Adrenal gland (tissue), 12 donors: ENCODE data around the gene HEMK1. TPM values are rescaled to one million over a fixed set of nuclear protein-coding genes. Genes with fewer than 3 reads are reported as not detected.

Experiments
- DNase-seq, 7 donors: peaks; one replicate each; pipeline ENCODE4 v3.0.0-alpha.2; 2019 to 2020
- H3K27ac ChIP-seq, 5 donors: fragments of 200-600 bp; sonication (generic) in 4 of 5; 1 replicate in 3 of 5; 2 replicates in 2 of 5; pipeline versions ENCODE4 v1.5.1 to v1.8.0; 2016 to 2020; ENCODE audit warnings: mild to moderate bottlenecking in 1 of 5
- H3K27me3 ChIP-seq: fragments of 200-600 bp; 2 replicates; pipeline ENCODE4 v1.8.0; 2021
- H3K36me3 ChIP-seq, 2 donors: fragments of 200-600 bp; replicated peaks in 1 of 2; 1 replicate in 1 of 2; 2 replicates in 1 of 2; pipeline versions ENCODE4 v1.5.1 to v1.8.0; 2018 to 2022
- H3K4me1 ChIP-seq, 2 donors: fragments of 200-600 bp; replicated peaks in 1 of 2; 1 replicate in 1 of 2; 2 replicates in 1 of 2; pipeline versions ENCODE4 v1.5.1 to v1.8.0; 2018 to 2021
- H3K4me3 ChIP-seq, 4 donors: fragments of 200-600 bp; sonication (generic) in 3 of 4; one replicate each; pipeline ENCODE4 v1.5.1; 2016 to 2018
- H3K9me3 ChIP-seq, 3 donors: fragments of 200-600 bp; sonication (generic) in 1 of 3; replicated peaks in 1 of 3; 1 replicate in 2 of 3; 2 replicates in 1 of 3; pipeline versions ENCODE4 v1.5.1 to v1.8.0; 2016 to 2021
- CTCF ChIP-seq, 6 experiments: fragments of 450-650 bp in 4 of 6; fragments of 200-600 bp in 2 of 6; sonication (generic) in 1 of 6; IDR thresholded peaks; 1 replicate in 5 of 6; 2 replicates in 1 of 6; pipeline versions ENCODE4 v1.5.1 to v1.8.0; 2016 to 2021; ENCODE audit warnings: antibody characterized with exemption in 6 of 6, mild to moderate bottlenecking in 2 of 6, moderate library complexity in 1 of 6
- POLR2A ChIP-seq, 2 donors: fragments of 450-650 bp; IDR thresholded peaks; one replicate each; pipeline ENCODE4 v1.6.1; 2017; ENCODE audit warnings: antibody characterized with exemption in 2 of 2, mild to moderate bottlenecking in 2 of 2, moderate library complexity in 1 of 2
- WGBS, 4 donors: extraction: QIAGEN DNeasy Blood & Tissue Kit in 2 of 4; methylation state at CpG; one replicate each; pipeline versions ENCODE4 v1.1.5 to v1.1.7; 2013 to 2017; 5-methylcytosine and 5-hydroxymethylcytosine counted together
- intact Hi-C, 2 donors: fragments of 100-400 bp; cut with DNase I; formaldehyde crosslinking; loops; one replicate each; pipeline versions ENCODE4 v1.14.1 to v1.15.0; 2022 to 2023
- polyA plus RNA-seq, 3 donors: library from polyadenylated mRNA; stranded (reverse); fragments of 200-250 nt in 2 of 3; fragments of 350-450 nt in 1 of 3; fragmentation: Illumina TruSeq in 1 of 3; extraction: RNeasy Lipid Tissue Mini Kit (QIAGEN cat#74804) in 1 of 3; gene quantifications; one replicate each; pipeline ENCODE4 v1.2.3, GENCODE V29; 2013 to 2014
- total RNA-seq, 9 donors: library from RNA; depleted of rRNA in 4 of 9; stranded (reverse); fragments of >200 nt in 4 of 9; fragments of 120-200 nt in 1 of 9; fragmentation: NEBNext Ultra II Directional in 1 of 9; extraction: Animal tissue kit (Norgen Biotek cat#: 25700) in 1 of 9; gene quantifications; one replicate each; pipeline versions ENCODE4 v1.1.0 to v1.2.4, GENCODE V29; 2013 to 2023
- donor health status: healthy with polysubstance abuse.
- donor health status: Bipolar disorder and iron deficiency.
- donor health status: DM: yes; HTN: yes; CAD: no.
- donor health status: DM: no; HTN: no; CAD: no.
- donor health status: DM: no; HTN: no; CAD: no.
- donor health status: DM: yes; HTN: yes; CAD: no.

Gene HEMK1
- total and polyA plus RNA-seq, 12 donors: 9.1 to 46.4 (median 19.0) TPM

DNA sequence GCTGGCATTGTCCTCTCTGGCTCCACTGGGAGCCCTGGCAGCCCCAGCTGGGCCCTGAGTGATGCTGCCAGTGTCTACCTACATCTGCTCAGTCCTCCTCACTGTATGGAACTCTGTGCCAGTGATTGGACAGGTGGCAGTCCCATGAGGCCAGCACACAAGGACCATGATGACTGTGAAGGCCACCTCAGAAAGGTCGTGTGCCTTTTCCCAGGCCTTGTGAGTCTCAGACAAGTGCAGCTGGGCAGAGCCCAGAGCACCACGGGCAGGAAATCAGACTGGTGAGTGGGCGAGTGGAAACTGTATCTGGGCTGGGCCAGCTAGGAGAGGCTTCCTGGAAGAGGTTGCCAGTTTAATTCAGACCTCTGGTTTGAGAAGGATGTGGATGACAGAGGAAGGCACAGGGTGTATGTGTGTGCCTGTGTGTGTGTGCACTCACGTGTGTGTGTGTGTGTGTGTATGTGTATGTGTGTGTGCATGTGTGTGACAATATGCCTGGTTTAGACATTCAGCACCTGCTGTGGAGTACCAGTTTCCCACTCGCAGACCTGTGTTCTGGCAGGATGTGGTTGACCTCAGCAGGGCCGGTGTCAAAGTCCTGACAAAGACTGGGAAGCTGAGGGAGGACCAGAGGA is 54.6 kb downstream of the HEMK1 start:
- Histone ChIP-seq H3K36me3 (no peaks in the 10 kb centered on the region), H3K4me3 (no peak overlapping the region), H3K27ac (peak overlapping the region in 2 of 5 donors; percentile 21 to 62), H3K9me3 (no peaks in the 10 kb centered on the region), H3K27me3 (no peaks in the 10 kb centered on the region), H3K4me1 (peaks cover 10 to 46% of the 10 kb centered on the region in 2 donors)
- no peak for TF ChIP-seq POLR2A (IDR thresholded peaks at IDR 0.05)
- no peak for TF ChIP-seq CTCF (IDR thresholded peaks at IDR 0.05)
- 38 to 62% (median 45%) methylated on average over 5 to 6 of the region's 6 CpGs for WGBS, 4 donors
- DNase-seq: peak in 3 of 7 donors; percentile 40 to 67 (median 42)
- intact Hi-C loops: no loop called here

GRCh38 chr3:50624634-50625033 is 55.3 kb downstream of the HEMK1 start:
- WGBS, 4 donors: 99 to 100% (median 100%) methylated on average over 2 of the region's 2 CpGs
- H3K27me3 ChIP-seq: no peaks in the 10 kb centered on the region
- intact Hi-C loops: no loop called here

GRCh38 chr3:50625231-50626182 is 56.2 kb downstream of the HEMK1 start:
- no peak for DNase-seq
- intact Hi-C loops: no loop called here
- Histone ChIP-seq H3K4me3 (no peak overlapping the region), H3K36me3 (no peaks in the 10 kb centered on the region), H3K9me3 (no peaks in the 10 kb centered on the region), H3K27ac (peak overlapping the region in 1 of 5 donors; percentile 6), H3K4me1 (peaks cover 0 to 31% of the 10 kb centered on the region in 2 donors), H3K27me3 (no peaks in the 10 kb centered on the region)
- TF ChIP-seq CTCF (IDR thresholded peaks at IDR 0.05): no peak
- no peak for TF ChIP-seq POLR2A (IDR thresholded peaks at IDR 0.05)
- WGBS, 4 donors: 79 to 89% (median 81%) methylated on average over 14 to 18 of the region's 18 CpGs

More at GRCh38 chr3:50624634-50625033, 55.3 kb downstream of the HEMK1 start:
- H3K4me3 ChIP-seq: no peak overlapping the region
- DNase-seq: no peak
- H3K36me3 ChIP-seq: no peaks in the 10 kb centered on the region
- no peak for TF ChIP-seq POLR2A (IDR thresholded peaks at IDR 0.05)
- no peak for TF ChIP-seq CTCF (IDR thresholded peaks at IDR 0.05)
- H3K9me3 ChIP-seq: no peaks in the 10 kb centered on the region
- peak overlapping the region in 1 of 5 donors; percentile 62 for H3K27ac ChIP-seq
- H3K4me1 ChIP-seq: peaks cover 4 to 39% of the 10 kb centered on the region in 2 donors

- peaks cover 0 to 28% of the 10 kb centered on the region in 2 donors for H3K4me1 ChIP-seq
- H3K4me3 ChIP-seq: no peak overlapping the region
- intact Hi-C loops: no loop called here
- WGBS, 4 donors: 80 to 93% (median 83%) methylated on average over 1 to 3 of the region's 3 CpGs
- no peak overlapping the region for H3K27ac ChIP-seq
- no peaks in the 10 kb centered on the region for H3K27me3 ChIP-seq
- H3K9me3 ChIP-seq: no peaks in the 10 kb centered on the region
- TF ChIP-seq POLR2A (IDR thresholded peaks at IDR 0.05) (no peak), CTCF (IDR thresholded peaks at IDR 0.05) (no peak)
- no peaks in the 10 kb centered on the region for H3K36me3 ChIP-seq
- no peak for DNase-seq
These were observed 57.1 kb downstream of the HEMK1 start for GRCh38 chr3:50626401-50626800.
